GM23248 (cell line): ENCODE data around the gene RTN4R. TPM values are rescaled to one million over a fixed set of nuclear protein-coding genes. Genes with fewer than 3 reads are reported as not detected.
"Not testable (repeated sequence)": the region's sequence is repeated elsewhere in the genome, so short reads cannot be mapped to it uniquely, and the experiment has no call there.

ENCODE experiments used
- DNase-seq: peaks from one replicate; pipeline ENCODE4 v3.0.0-alpha.2; 2015
- H2AFZ ChIP-seq: fragments of 200-600 bp; sonication (generic); 2 replicates; pipeline ENCODE4 v1.6.1; 2016; ENCODE audit warnings: antibody characterized with exemption
- H3F3A ChIP-seq: fragments of 200-600 bp; sonication (generic); 2 replicates; pipeline ENCODE4 v1.6.1; 2016; ENCODE audit warnings: mild to moderate bottlenecking, antibody characterized with exemption, mixed run types; ENCODE audit not compliant: insufficient read depth
- H3K27ac ChIP-seq: fragments of 200-600 bp; sonication (generic); 2 replicates; pipeline ENCODE4 v1.5.1; 2016; ENCODE audit warnings: mild to moderate bottlenecking
- H3K27me3 ChIP-seq: fragments of 200-600 bp; sonication (generic); replicated peaks from 2 replicates; pipeline ENCODE4 v1.6.1; 2016; ENCODE audit warnings: mild to moderate bottlenecking; ENCODE audit not compliant: insufficient read depth
- H3K36me3 ChIP-seq: fragments of 200-600 bp; sonication (generic); 2 replicates; pipeline ENCODE4 v1.6.1; 2016; ENCODE audit warnings: low read depth, mild to moderate bottlenecking
- H3K4me1 ChIP-seq: fragments of 200-600 bp; sonication (generic); 2 replicates; pipeline ENCODE4 v1.6.1; 2016; ENCODE audit warnings: mild to moderate bottlenecking; ENCODE audit not compliant: insufficient read depth
- H3K4me2 ChIP-seq: fragments of 200-600 bp; sonication (generic); one replicate; pipeline ENCODE4 v1.6.1; 2016; ENCODE audit warnings: mild to moderate bottlenecking; ENCODE audit not compliant: unreplicated experiment
- H3K4me3 ChIP-seq: fragments of 200-600 bp; sonication (generic); 2 replicates; pipeline ENCODE4 v1.5.1; 2016; ENCODE audit warnings: mild to moderate bottlenecking
- H3K79me2 ChIP-seq: fragments of 200-600 bp; sonication (generic); 2 replicates; pipeline ENCODE4 v1.6.1; 2016; ENCODE audit warnings: mild to moderate bottlenecking; ENCODE audit not compliant: insufficient read depth
- H3K9ac ChIP-seq: fragments of 200-600 bp; sonication (generic); 2 replicates; pipeline ENCODE4 v1.6.1; 2016; ENCODE audit warnings: mild to moderate bottlenecking
- H3K9me2 ChIP-seq: fragments of 200-600 bp; sonication (generic); 2 replicates; pipeline ENCODE4 v1.6.1; 2016; ENCODE audit warnings: mixed run types, mild to moderate bottlenecking, moderate library complexity; ENCODE audit not compliant: insufficient read depth
- H3K9me3 ChIP-seq: fragments of 200-600 bp; sonication (generic); one replicate; pipeline ENCODE4 v1.6.1; 2017; ENCODE audit warnings: low read depth
- H4K20me1 ChIP-seq: fragments of 200-600 bp; sonication (generic); 2 replicates; pipeline ENCODE4 v1.6.0; 2016; ENCODE audit not compliant: insufficient read depth
- EZH2 ChIP-seq: fragments of 200-600 bp; sonication (generic); IDR thresholded peaks from 2 replicates; pipeline ENCODE4 v1.6.1; 2018; ENCODE audit warnings: antibody characterized with exemption, mild to moderate bottlenecking; ENCODE audit not compliant: insufficient read depth, poor library complexity, severe bottlenecking
- EZH2phosphoT487 ChIP-seq: fragments of 200-600 bp; sonication (generic); IDR thresholded peaks from 2 replicates; pipeline ENCODE4 v1.6.1; 2018; ENCODE audit warnings: antibody characterized with exemption, moderate library complexity, mild to moderate bottlenecking, low read depth; ENCODE audit not compliant: insufficient read depth
- WGBS, 2 experiments: methylation state at CpG; one replicate each; pipeline ENCODE4 v1.1.6; 2015 to 2017; ENCODE audit warnings: low lambda C conversion rate in 2 of 2, low coverage in 1 of 2; ENCODE audit errors: missing lambda C conversion rate in 2 of 2; 5-methylcytosine and 5-hydroxymethylcytosine counted together
- in situ Hi-C: fragments of 300-500 bp; cut with MboI; formaldehyde crosslinking; loops from 2 replicates; pipeline ENCODE4 v1.15.0; 2020
- polyA plus RNA-seq: library from polyadenylated mRNA; unstranded; fragments of >200 nt; fragmentation: Nextera tagmentation; extraction: Ambion mirVana; gene quantifications from 2 replicates; pipeline ENCODE4 v1.2.1, GENCODE V29; 2016
- total RNA-seq: library from RNA; depleted of rRNA; stranded (reverse); fragments of >200 nt; shearing (Covaris generic); gene quantifications from 2 replicates; pipeline ENCODE4 v1.2.3, GENCODE V29; 2014

RTN4R gene
- total and polyA plus RNA-seq, 2 experiments from 2014 or later = 0.25 TPM; not detected in 1

GRCh38 chr22:20272700-20273099, 4.6 kb upstream of the RTN4R start:
- no peak overlapping the region for H2AFZ ChIP-seq
- no peak overlapping the region for H3K4me3 ChIP-seq
- H3K9me3 ChIP-seq = no peaks in the 10 kb centered on the region
- H4K20me1 ChIP-seq = no peaks in the 10 kb centered on the region
- 59 to 72% methylated on average over 6 to 13 of the region's 13 CpGs for WGBS, 2 experiments
- no peak overlapping the region for H3K27ac ChIP-seq
- H3F3A ChIP-seq = no peaks in the 10 kb centered on the region
- H3K79me2 ChIP-seq = no peaks in the 10 kb centered on the region
- TF ChIP-seq EZH2phosphoT487 = no peak
- no peak for TF ChIP-seq EZH2
- no peaks in the 10 kb centered on the region for H3K9me2 ChIP-seq
- no peak overlapping the region for H3K4me2 ChIP-seq
- no peaks in the 10 kb centered on the region for H3K4me1 ChIP-seq
- no peaks in the 10 kb centered on the region for H3K36me3 ChIP-seq
- in situ Hi-C loops = no loop called here
- DNase-seq = no peak
- H3K9ac ChIP-seq = no peak overlapping the region
- H3K27me3 ChIP-seq = no peaks in the 10 kb centered on the region

- 82 to 86% methylated on average over 8 to 9 of the region's 9 CpGs for WGBS, 2 experiments
- no peak for DNase-seq
These were observed 4.1 kb upstream of the RTN4R start for GRCh38 chr22:20272174-20272573.

GRCh38 chr22:20271114-20271994, 3.2 kb upstream of the RTN4R start:
- 90 to 93% methylated on average over 12 to 13 of the region's 14 CpGs for WGBS, 2 experiments
- Histone ChIP-seq H3K36me3 (no peaks in the 10 kb centered on the region), H3K9me2 (no peaks in the 10 kb centered on the region), H2AFZ (no peak overlapping the region), H3F3A (no peaks in the 10 kb centered on the region), H3K9me3 (no peaks in the 10 kb centered on the region), H3K79me2 (no peaks in the 10 kb centered on the region), H3K27me3 (no peaks in the 10 kb centered on the region), H3K4me2 (no peak overlapping the region), H3K4me3 (no peak overlapping the region), H3K27ac (no peak overlapping the region), H3K4me1 (no peaks in the 10 kb centered on the region), H3K9ac (no peak overlapping the region), H4K20me1 (no peaks in the 10 kb centered on the region)
- no peak for TF ChIP-seq EZH2phosphoT487
- TF ChIP-seq EZH2 = no peak
- in situ Hi-C loops = no loop called here
- no peak for DNase-seq

More at GRCh38 chr22:20272174-20272573, 4.1 kb upstream of the RTN4R start:
- no peak overlapping the region for H3K4me2 ChIP-seq
- no peak for TF ChIP-seq EZH2phosphoT487
- TF ChIP-seq EZH2 = no peak
- no peak overlapping the region for H3K4me3 ChIP-seq
- no peaks in the 10 kb centered on the region for H3K27me3 ChIP-seq
- H3K79me2 ChIP-seq = no peaks in the 10 kb centered on the region
- no peaks in the 10 kb centered on the region for H3F3A ChIP-seq
- H2AFZ ChIP-seq = no peak overlapping the region
- no peaks in the 10 kb centered on the region for H4K20me1 ChIP-seq
- H3K9me2 ChIP-seq = no peaks in the 10 kb centered on the region
- in situ Hi-C loops = no loop called here
- no peaks in the 10 kb centered on the region for H3K36me3 ChIP-seq
- no peak overlapping the region for H3K27ac ChIP-seq
- no peak overlapping the region for H3K9ac ChIP-seq
- no peaks in the 10 kb centered on the region for H3K4me1 ChIP-seq
- H3K9me3 ChIP-seq = no peaks in the 10 kb centered on the region

- H3K27me3 ChIP-seq, in situ Hi-C loops, H3K27ac ChIP-seq, H2AFZ ChIP-seq, DNase-seq, H3K9me2 ChIP-seq, H3K4me2 ChIP-seq, H3K9ac ChIP-seq, H3K4me3 ChIP-seq, H3K4me1 ChIP-seq, H4K20me1 ChIP-seq, H3K36me3 ChIP-seq, H3K79me2 ChIP-seq, H3K9me3 ChIP-seq, H3F3A ChIP-seq: not testable (repeated sequence)
- WGBS, 2 experiments = 79 to 81% methylated on average over 19 to 20 of the region's 23 CpGs
These were observed 2.3 kb upstream of the RTN4R start for GRCh38 chr22:20270190-20271113.

- in situ Hi-C loops, H3K36me3 ChIP-seq, H3K4me2 ChIP-seq, H3K9me2 ChIP-seq, DNase-seq, H3F3A ChIP-seq, H4K20me1 ChIP-seq, H3K4me1 ChIP-seq, H3K9ac ChIP-seq, H3K9me3 ChIP-seq, H3K79me2 ChIP-seq, H2AFZ ChIP-seq, H3K4me3 ChIP-seq, H3K27me3 ChIP-seq, H3K27ac ChIP-seq: not testable (repeated sequence)
- 80 to 82% methylated on average over 7 to 8 of the region's 8 CpGs for WGBS, 2 experiments
These were observed 1.6 kb upstream of the RTN4R start for GRCh38 chr22:20269673-20270072.

- H3K27me3 ChIP-seq, H3K9ac ChIP-seq, DNase-seq, H3K27ac ChIP-seq, H4K20me1 ChIP-seq, H3K36me3 ChIP-seq, H3K4me3 ChIP-seq, H3F3A ChIP-seq, H3K9me2 ChIP-seq, H2AFZ ChIP-seq, H3K4me2 ChIP-seq, H3K79me2 ChIP-seq, H3K9me3 ChIP-seq, in situ Hi-C loops, H3K4me1 ChIP-seq: not testable (repeated sequence)
- 62 to 88% methylated on average over 2 to 3 of the region's 4 CpGs for WGBS, 2 experiments
These were observed 1.1 kb upstream of the RTN4R start for GRCh38 chr22:20269201-20269600.
